PC-3 (cell line): ENCODE results near the gene WNT7B. TPM values are rescaled to one million over a fixed set of nuclear protein-coding genes. Genes with fewer than 3 reads are reported as not detected.

ENCODE experiments used
- ATAC-seq: fragments of 200-7000 bp; cut with Tn5 transposase; 2 replicates; pipeline ENCODE4 v1.9.1; 2020; ENCODE audit warnings: mild to moderate bottlenecking, moderate library complexity
- BruUV-seq: library from RNA; stranded (reverse); fragments of 400-500 nt; replicated peaks from 2 replicates; lab custom pipeline; 2021; lab: Mats Ljungman, UMichigan
- CTCF ChIA-PET: fragments of 300-600 bp; sonication (Branson Sonifier 250); formaldehyde crosslinking; loops from one replicate; lab custom pipeline; 2022; ENCODE audit warnings: antibody characterized with exemption; lab: Charles Lee
- POLR2A ChIA-PET: fragments of 300-600 bp; sonication (Branson Sonifier 250); formaldehyde crosslinking; loops from one replicate; lab custom pipeline; 2022; ENCODE audit warnings: antibody characterized with exemption; ENCODE audit not compliant: unreplicated experiment; lab: Charles Lee
- DNase-seq: peaks from one replicate; pipeline ENCODE4 v3.0.0-alpha.2; 2015
- H2AFZ ChIP-seq: fragments of 300-600 bp; sonication (generic); 2 replicates; pipeline ENCODE4 v1.6.0; 2016; ENCODE audit warnings: antibody characterized with exemption, low read length
- H3F3A ChIP-seq: fragments of 300-600 bp; sonication (generic); one replicate; pipeline ENCODE4 v1.6.0; 2017; ENCODE audit warnings: antibody characterized with exemption, low read length, control low read depth, mild to moderate bottlenecking; ENCODE audit not compliant: unreplicated experiment
- H3K27ac ChIP-seq: fragments of 300-600 bp; sonication (generic); 2 replicates; pipeline ENCODE4 v1.5.1; 2016; ENCODE audit warnings: mild to moderate bottlenecking, low read length
- H3K27me3 ChIP-seq: fragments of 300-600 bp; sonication (generic); 2 replicates; pipeline ENCODE4 v1.6.1; 2016; ENCODE audit warnings: low read length, mixed read lengths
- H3K36me3 ChIP-seq: fragments of 300-600 bp; sonication (generic); 2 replicates; pipeline ENCODE4 v1.6.1; 2016; ENCODE audit warnings: low read depth, mixed run types, low read length, mixed read lengths
- H3K4me1 ChIP-seq: fragments of 300-600 bp; sonication (generic); 2 replicates; pipeline ENCODE4 v1.5.1; 2016; ENCODE audit warnings: low read length; ENCODE audit not compliant: insufficient read depth
- H3K4me2 ChIP-seq: fragments of 300-600 bp; sonication (generic); 2 replicates; pipeline ENCODE4 v1.6.0; 2016; ENCODE audit warnings: low read length
- H3K4me3 ChIP-seq: fragments of 300-600 bp; sonication (generic); 2 replicates; pipeline ENCODE4 v1.5.1; 2016; ENCODE audit warnings: mild to moderate bottlenecking, low read length, mixed read lengths
- H3K79me2 ChIP-seq: fragments of 300-600 bp; sonication (generic); 2 replicates; pipeline ENCODE4 v1.6.1; 2017; ENCODE audit warnings: low read length, mixed read lengths
- H3K9ac ChIP-seq: fragments of 300-600 bp; sonication (generic); 2 replicates; pipeline ENCODE4 v1.6.0; 2016; ENCODE audit warnings: mild to moderate bottlenecking, low read length
- H3K9me2 ChIP-seq: fragments of 300-600 bp; sonication (generic); replicated peaks from 2 replicates; pipeline ENCODE4 v1.6.1; 2016; ENCODE audit warnings: mixed run types, low read length, mixed read lengths
- H3K9me3 ChIP-seq: fragments of 300-600 bp; sonication (generic); 2 replicates; pipeline ENCODE4 v1.6.1; 2016; ENCODE audit warnings: low read length, mixed read lengths
- H4K20me1 ChIP-seq: fragments of 300-600 bp; sonication (generic); 2 replicates; pipeline ENCODE4 v1.6.1; 2016; ENCODE audit warnings: low read length, mixed read lengths
- CTCF ChIP-seq: fragments of 300-600 bp; sonication (generic); conservative IDR thresholded peaks from 2 replicates; pipeline ENCODE4 v1.5.1; 2017; ENCODE audit warnings: antibody characterized with exemption, low read depth, mild to moderate bottlenecking, low read length
- EZH2 ChIP-seq: fragments of 300-600 bp; sonication (generic); IDR thresholded peaks from one replicate; pipeline ENCODE4 v1.6.1; 2017; ENCODE audit warnings: antibody characterized with exemption, mild to moderate bottlenecking, low read length; ENCODE audit not compliant: unreplicated experiment
- EZH2phosphoT487 ChIP-seq: fragments of 300-600 bp; sonication (generic); IDR thresholded peaks from 2 replicates; pipeline ENCODE4 v1.6.1; 2018; ENCODE audit warnings: mild to moderate bottlenecking, antibody characterized with exemption, low read length, borderline replicate concordance
- intact Hi-C: fragments of 100-400 bp; cut with micrococcal nuclease; formaldehyde crosslinking; loops from 2 replicates; pipeline ENCODE4 v1.9.0; 2023
- total RNA-seq: library from RNA; depleted of rRNA; stranded (reverse); fragments of >200 nt; gene quantifications from 2 replicates; pipeline ENCODE4 v1.2.3, GENCODE V29; 2014

Gene WNT7B
- total RNA-seq, 1 experiment from 2014 or later = 42.0 TPM

GRCh38 chr22:45880091-45880715, 96.8 kb downstream of the WNT7B start:
- Histone ChIP-seq H3K9me2 (no peaks in the 10 kb centered on the region), H3K9me3 (no peaks in the 10 kb centered on the region), H4K20me1 (no peaks in the 10 kb centered on the region), H3K27me3 (no peaks in the 10 kb centered on the region), H3K4me1 (no peaks in the 10 kb centered on the region), H3K36me3 (no peaks in the 10 kb centered on the region), H2AFZ (no peak overlapping the region), H3K9ac (no peak overlapping the region), H3K27ac (no peak overlapping the region), H3K4me2 (no peak overlapping the region), H3F3A (no peaks in the 10 kb centered on the region), H3K4me3 (no peak overlapping the region), H3K79me2 (no peaks in the 10 kb centered on the region)
- ChIA-PET CTCF (no interaction called here), POLR2A (no interaction called here)
- TF ChIP-seq EZH2phosphoT487 (no peak), CTCF (no peak), EZH2 (no peak)
- DNase-seq = no peak
- ATAC-seq = no peak
- no TSS peak for BruUV-seq
- intact Hi-C loops = no loop called here

- Histone ChIP-seq H4K20me1 (no peaks in the 10 kb centered on the region), H3K4me3 (no peak overlapping the region), H3K9me2 (no peaks in the 10 kb centered on the region), H3K4me2 (no peak overlapping the region), H3K27ac (no peak overlapping the region), H3K9ac (no peak overlapping the region), H3K9me3 (no peaks in the 10 kb centered on the region), H3K27me3 (no peaks in the 10 kb centered on the region), H3K79me2 (no peaks in the 10 kb centered on the region), H3K36me3 (no peaks in the 10 kb centered on the region), H2AFZ (no peak overlapping the region), H3F3A (no peaks in the 10 kb centered on the region), H3K4me1 (no peaks in the 10 kb centered on the region)
- POLR2A ChIA-PET = no interaction called here
- no TSS peak for BruUV-seq
- intact Hi-C loops = no loop called here
- no peak for TF ChIP-seq EZH2phosphoT487
- TF ChIP-seq CTCF = no peak
- TF ChIP-seq EZH2 = no peak
- CTCF ChIA-PET = no interaction called here
- DNase-seq (no peak), ATAC-seq (no peak)
Observed at GRCh38 chr22:45879552-45879949, 97.4 kb downstream of the WNT7B start.

- ATAC-seq (no peak), DNase-seq (no peak)
- intact Hi-C loops = no loop called here
- Histone ChIP-seq H3K4me1 (no peaks in the 10 kb centered on the region), H3K9me2 (no peaks in the 10 kb centered on the region), H3K4me2 (no peak overlapping the region), H3K79me2 (no peaks in the 10 kb centered on the region), H3K27me3 (no peaks in the 10 kb centered on the region), H3K9me3 (no peaks in the 10 kb centered on the region), H3K27ac (no peak overlapping the region), H3K9ac (no peak overlapping the region), H3K36me3 (no peaks in the 10 kb centered on the region), H2AFZ (no peak overlapping the region), H3K4me3 (no peak overlapping the region), H4K20me1 (no peaks in the 10 kb centered on the region), H3F3A (no peaks in the 10 kb centered on the region)
- BruUV-seq = no TSS peak
- no peak for TF ChIP-seq EZH2
- TF ChIP-seq EZH2phosphoT487 = no peak
- TF ChIP-seq CTCF = no peak
- ChIA-PET POLR2A (no interaction called here), CTCF (no interaction called here)
Observed at GRCh38 chr22:45878901-45879551, 97.9 kb downstream of the WNT7B start.
